Mesenchymal stem cell (in vitro differentiated cells and primary cell): Measurements from ENCODE around the gene APEH.
A peak's percentile ranks its signal among the peaks of the same experiment; 100 is the strongest.
"Not testable (repeated sequence)": the region's sequence is repeated elsewhere in the genome, so short reads cannot be mapped to it uniquely, and the experiment has no call there.

Experiments
- DNase-seq: peaks from one replicate; pipeline ENCODE4 v3.0.0-alpha.2; 2013
- H2AFZ ChIP-seq: one replicate; pipeline ENCODE4 v1.6.1; 2013; ENCODE audit warnings: low read depth, mild to moderate bottlenecking, control low read depth, inconsistent platforms, low read length, moderate library complexity
- H2AK5ac ChIP-seq: 2 replicates; pipeline ENCODE4 v1.6.1; 2013; ENCODE audit warnings: low read length, moderate library complexity, mild to moderate bottlenecking, inconsistent platforms; ENCODE audit not compliant: severe bottlenecking
- H2BK120ac ChIP-seq: one replicate; pipeline ENCODE4 v1.6.1; 2013; ENCODE audit warnings: low read depth, mild to moderate bottlenecking, inconsistent platforms, low read length, moderate library complexity
- H2BK12ac ChIP-seq, 2 experiments: one replicate each; pipeline ENCODE4 v1.6.1; 2013; ENCODE audit warnings: inconsistent platforms in 2 of 2, low read length in 2 of 2, mild to moderate bottlenecking in 2 of 2, moderate library complexity in 2 of 2, control low read depth in 1 of 2
- H2BK15ac ChIP-seq: one replicate; pipeline ENCODE4 v1.6.1; 2013; ENCODE audit warnings: mild to moderate bottlenecking, low read depth, inconsistent platforms; ENCODE audit not compliant: poor library complexity, severe bottlenecking
- H2BK5ac ChIP-seq: 2 replicates; pipeline ENCODE4 v1.6.1; 2013; ENCODE audit warnings: low read depth, mild to moderate bottlenecking, low read length, control low read depth, inconsistent platforms; ENCODE audit not compliant: poor library complexity, severe bottlenecking
- H3K14ac ChIP-seq, 2 experiments: one replicate each; pipeline ENCODE4 v1.6.1; 2013; ENCODE audit warnings: inconsistent platforms in 2 of 2, low read length in 2 of 2, control low read depth in 1 of 2, mild to moderate bottlenecking in 1 of 2, moderate library complexity in 1 of 2
- H3K18ac ChIP-seq, 2 experiments: one replicate each; pipeline ENCODE4 v1.6.1; 2013; ENCODE audit warnings: inconsistent platforms in 2 of 2, low read length in 2 of 2, control low read depth in 1 of 2, low read depth in 1 of 2, mild to moderate bottlenecking in 1 of 2
- H3K23ac ChIP-seq, 2 experiments: one replicate each; pipeline ENCODE4 v1.6.1; 2013; ENCODE audit warnings: inconsistent platforms in 2 of 2, low read length in 2 of 2, mild to moderate bottlenecking in 2 of 2, moderate library complexity in 2 of 2, control low read depth in 1 of 2
- H3K27ac ChIP-seq: 2 replicates; pipeline ENCODE4 v1.5.1; 2013; ENCODE audit warnings: mild to moderate bottlenecking, moderate library complexity, low read length, control low read depth, inconsistent platforms; ENCODE audit not compliant: poor library complexity, severe bottlenecking
- H3K27me3 ChIP-seq, 2 experiments: 2 replicates each; pipeline versions ENCODE4 v1.6.1 to v1.7.0; 2013; ENCODE audit warnings: low read length in 2 of 2, mild to moderate bottlenecking in 2 of 2, moderate library complexity in 2 of 2, control low read depth in 1 of 2, inconsistent platforms in 1 of 2; ENCODE audit not compliant: control insufficient read depth in 1 of 2, insufficient read depth in 1 of 2
- H3K36me3 ChIP-seq, 2 experiments: 2 replicates each; pipeline versions ENCODE4 v1.6.1 to v1.7.0; 2013; ENCODE audit warnings: low read length in 2 of 2, control low read depth in 1 of 2, inconsistent platforms in 1 of 2, low read depth in 1 of 2, mild to moderate bottlenecking in 1 of 2; ENCODE audit not compliant: insufficient read depth in 2 of 2, control insufficient read depth in 1 of 2
- H3K4ac ChIP-seq, 2 experiments: one replicate each; pipeline ENCODE4 v1.6.1; 2013; ENCODE audit warnings: inconsistent platforms in 2 of 2, low read length in 2 of 2, mild to moderate bottlenecking in 2 of 2, moderate library complexity in 2 of 2, control low read depth in 1 of 2, low read depth in 1 of 2
- H3K4me1 ChIP-seq: 2 replicates; pipeline ENCODE4 v1.6.1; 2013; ENCODE audit warnings: low read depth, low read length, control low read depth; ENCODE audit not compliant: control insufficient read depth, insufficient read depth
- H3K4me2 ChIP-seq: 2 replicates; pipeline ENCODE4 v1.6.1; 2013; ENCODE audit warnings: low read length, mild to moderate bottlenecking, inconsistent platforms; ENCODE audit not compliant: poor library complexity, severe bottlenecking
- H3K4me3 ChIP-seq, 2 experiments: 2 replicates each; pipeline versions ENCODE4 v1.5.1 to v1.7.0; 2013; ENCODE audit warnings: low read length in 2 of 2, mild to moderate bottlenecking in 2 of 2, control low read depth in 1 of 2, low read depth in 1 of 2; ENCODE audit not compliant: insufficient read depth in 1 of 2
- H3K79me1 ChIP-seq: replicated peaks from 2 replicates; pipeline ENCODE4 v1.6.1; 2013; ENCODE audit warnings: mild to moderate bottlenecking, control low read depth, low read length, inconsistent platforms; ENCODE audit not compliant: poor library complexity, severe bottlenecking
- H3K9ac ChIP-seq: 2 replicates; pipeline ENCODE4 v1.7.0; 2013; ENCODE audit warnings: mild to moderate bottlenecking, low read length, moderate library complexity
- H3K9me3 ChIP-seq: 2 replicates; pipeline ENCODE4 v1.7.0; 2013; ENCODE audit warnings: mild to moderate bottlenecking, low read length; ENCODE audit not compliant: control insufficient read depth
- H4K8ac ChIP-seq: one replicate; pipeline ENCODE4 v1.6.1; 2013; ENCODE audit warnings: inconsistent platforms, mild to moderate bottlenecking, low read length, moderate library complexity
- H4K91ac ChIP-seq: one replicate; pipeline ENCODE4 v1.6.1; 2013; ENCODE audit warnings: mild to moderate bottlenecking, low read length, inconsistent platforms
- WGBS: methylation state at CpG from one replicate; pipeline ENCODE4 v1.1.7; 2013; ENCODE audit warnings: mixed read lengths; 5-methylcytosine and 5-hydroxymethylcytosine counted together

Gene APEH

DNA sequence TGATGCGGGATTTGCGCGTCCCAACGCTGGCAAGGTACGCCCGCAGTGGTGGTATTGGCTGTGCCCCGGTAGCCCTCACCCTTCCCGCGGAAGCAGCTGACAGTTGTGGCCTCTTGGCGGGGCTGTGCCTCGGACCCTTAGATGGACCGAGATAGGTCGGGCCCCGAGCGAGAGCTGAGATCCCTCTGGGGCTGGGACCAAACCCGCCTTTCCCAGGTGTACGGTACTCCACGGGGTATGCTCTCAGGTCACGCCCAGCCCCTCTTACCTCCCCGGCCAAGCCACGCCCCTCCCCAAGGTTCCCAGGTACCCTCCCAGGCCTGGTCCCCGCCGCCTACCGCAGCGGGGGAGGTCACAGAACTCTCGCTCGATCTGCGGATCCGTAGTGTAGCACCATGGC, 12.2 kb downstream of the APEH start:
- not testable (repeated sequence) for H3K18ac ChIP-seq, H3K9me3 ChIP-seq, H2BK15ac ChIP-seq, H3K14ac ChIP-seq, H2AK5ac ChIP-seq, H3K23ac ChIP-seq, H3K4ac ChIP-seq, H3K27ac ChIP-seq, H3K27me3 ChIP-seq, H2BK120ac ChIP-seq, H4K91ac ChIP-seq, H2AFZ ChIP-seq, H3K9ac ChIP-seq, H2BK12ac ChIP-seq, H4K8ac ChIP-seq, DNase-seq, H2BK5ac ChIP-seq
- Histone ChIP-seq H3K4me1 (peaks cover 39% of the 10 kb centered on the region), H3K79me1 (peaks cover 13% of the 10 kb centered on the region), H3K36me3 (peaks cover 31 to 36% of the 10 kb centered on the region in 2 experiments), H3K4me2 (peak overlapping the region; percentile 39), H3K4me3 (peak overlapping the region; percentile 43 to 55)
- 7% methylated on average over 12 of the region's 29 CpGs for WGBS

DNA sequence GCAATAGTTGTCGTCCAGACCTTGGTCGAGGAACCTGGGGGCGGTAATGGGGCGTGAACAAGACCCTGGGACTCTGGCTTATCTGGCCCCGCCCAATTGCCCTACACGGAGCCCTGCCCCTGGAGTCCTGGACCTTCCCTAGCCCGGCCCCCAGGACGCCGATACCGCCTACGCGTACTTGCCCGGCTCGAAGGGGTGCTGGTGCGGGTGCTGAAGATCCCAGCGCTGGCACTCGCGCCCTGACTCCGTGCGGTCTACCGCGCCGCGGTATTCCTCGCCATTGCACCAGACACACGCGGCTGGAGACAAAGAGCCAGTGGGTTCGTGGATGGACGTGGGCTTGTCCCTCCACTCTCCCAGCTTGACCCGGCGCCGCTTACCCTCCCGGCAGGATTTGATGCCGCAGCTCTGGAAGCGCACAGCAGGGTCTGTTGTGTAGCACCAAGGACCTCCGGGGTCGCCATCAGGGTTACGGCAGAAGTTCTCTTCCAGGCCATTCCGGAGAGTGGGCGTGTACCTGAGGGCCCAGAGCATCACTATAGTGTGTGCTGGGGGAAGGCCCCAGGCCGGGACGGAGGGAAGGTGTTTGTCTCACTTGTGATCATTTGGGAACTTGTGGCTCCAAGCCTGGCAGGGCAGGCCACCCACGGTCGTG, 12.7 kb downstream of the APEH start:
- not testable (repeated sequence) for H2BK5ac ChIP-seq, H3K23ac ChIP-seq, H3K27ac ChIP-seq, H4K91ac ChIP-seq, H2BK15ac ChIP-seq, H2BK120ac ChIP-seq, H3K4ac ChIP-seq, H2AFZ ChIP-seq, H4K8ac ChIP-seq, H3K9me3 ChIP-seq, H3K9ac ChIP-seq, H3K18ac ChIP-seq, H2BK12ac ChIP-seq, H3K27me3 ChIP-seq, H2AK5ac ChIP-seq, H3K14ac ChIP-seq
- Histone ChIP-seq H3K79me1 (peaks cover 13% of the 10 kb centered on the region), H3K4me1 (peaks cover 42% of the 10 kb centered on the region), H3K4me3 (peak overlapping the region; percentile 47 to 55), H3K36me3 (peaks cover 26 to 33% of the 10 kb centered on the region in 2 experiments), H3K4me2 (peak overlapping the region; percentile 63)
- WGBS, result 15% methylated on average over 43 of the region's 44 CpGs
- DNase-seq, result peak; percentile 60

DNA sequence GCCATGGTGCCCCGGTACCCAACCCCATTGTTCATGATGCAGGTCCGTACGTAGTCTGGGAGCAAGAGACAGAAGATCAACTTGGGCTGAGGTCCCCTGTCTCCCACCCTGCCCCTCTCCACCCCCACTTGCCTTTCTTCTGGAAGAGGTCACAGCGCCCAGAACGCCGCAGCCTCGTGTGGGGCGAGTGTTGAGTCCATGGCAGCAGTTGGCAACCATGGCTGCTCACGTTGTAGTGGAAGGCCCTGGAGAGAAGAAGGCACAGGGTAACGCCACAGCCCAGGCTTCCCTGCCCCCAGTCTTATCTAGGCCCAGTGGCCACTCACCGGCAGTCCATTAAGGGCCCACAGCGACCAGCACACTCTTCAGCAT, 13.3 kb downstream of the APEH start:
- H2BK15ac ChIP-seq, H2AFZ ChIP-seq, H2BK5ac ChIP-seq, H3K27me3 ChIP-seq, H3K4me2 ChIP-seq, H3K27ac ChIP-seq, H3K9ac ChIP-seq, H2BK120ac ChIP-seq, H3K4me3 ChIP-seq, H4K91ac ChIP-seq, H2AK5ac ChIP-seq, H3K4ac ChIP-seq, H2BK12ac ChIP-seq, H3K9me3 ChIP-seq, H3K18ac ChIP-seq, H4K8ac ChIP-seq, DNase-seq, H3K14ac ChIP-seq, H3K23ac ChIP-seq: not testable (repeated sequence)
- 98% methylated on average over 11 of the region's 12 CpGs for WGBS
- Histone ChIP-seq H3K36me3 (peaks cover 21 to 28% of the 10 kb centered on the region in 2 experiments), H3K4me1 (peaks cover 38% of the 10 kb centered on the region), H3K79me1 (peaks cover 13% of the 10 kb centered on the region)

DNA sequence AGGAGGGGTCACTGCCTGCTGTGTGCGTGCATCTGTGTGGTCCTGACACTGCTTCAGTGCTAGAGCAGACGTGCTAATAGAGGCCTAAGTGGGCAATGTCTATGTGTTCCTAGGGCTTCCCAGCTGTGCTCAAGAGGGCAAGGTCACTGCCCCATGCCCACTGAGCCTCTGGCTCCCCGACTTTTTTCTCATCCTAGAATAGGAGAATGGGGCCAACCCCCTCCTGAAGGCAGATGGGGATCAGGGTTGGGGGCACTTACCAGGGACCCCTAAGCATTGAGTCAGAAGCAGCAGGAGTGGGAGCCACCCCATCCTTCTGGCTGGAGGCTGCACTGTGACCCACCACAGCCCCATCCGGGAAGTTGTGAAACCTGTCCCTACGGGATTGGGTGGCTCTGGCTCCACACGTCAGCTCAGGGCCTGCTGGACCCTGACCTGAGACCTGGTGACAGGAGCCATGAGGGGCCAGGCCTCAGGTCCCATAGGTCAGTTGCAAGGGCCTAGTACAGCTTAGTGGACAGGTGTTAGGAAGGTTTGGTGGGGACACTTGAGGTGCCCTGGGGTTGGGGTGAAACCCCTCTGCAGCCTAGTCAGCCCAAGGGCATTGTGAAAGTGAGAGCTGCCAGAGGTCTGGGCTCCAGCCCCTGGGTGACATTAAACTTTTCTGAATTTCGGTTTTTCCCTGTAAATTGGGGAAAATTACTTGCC, 14.3 kb downstream of the APEH start:
- DNase-seq, H2BK120ac ChIP-seq, H3K23ac ChIP-seq, H3K9me3 ChIP-seq, H3K27ac ChIP-seq, H4K91ac ChIP-seq, H2BK15ac ChIP-seq, H2BK5ac ChIP-seq, H3K4me2 ChIP-seq, H3K18ac ChIP-seq, H3K14ac ChIP-seq, H3K27me3 ChIP-seq, H2AFZ ChIP-seq: not testable (repeated sequence)
- H3K4ac ChIP-seq, result peak overlapping the region in 1 of 2 experiments; percentile 24
- peak overlapping the region; percentile 3 for H2AK5ac ChIP-seq
- peak overlapping the region; percentile 95 for H3K9ac ChIP-seq
- peaks cover 27% of the 10 kb centered on the region for H3K4me1 ChIP-seq
- H2BK12ac ChIP-seq, result peak overlapping the region in 1 of 2 experiments; percentile 10
- peak overlapping the region in 1 of 2 experiments; percentile 96 for H3K4me3 ChIP-seq
- peaks cover 13% of the 10 kb centered on the region for H3K79me1 ChIP-seq
- peak overlapping the region; percentile 20 for H4K8ac ChIP-seq
- peaks cover 10 to 19% of the 10 kb centered on the region in 2 experiments for H3K36me3 ChIP-seq
- WGBS, result 97% methylated on average over 6 of the region's 7 CpGs
